ENCODE results near the gene HLA-E. TPM values are rescaled to one million over a fixed set of nuclear protein-coding genes. Genes with fewer than 3 reads are reported as not detected.
"Not testable (repeated sequence)": the region's sequence is repeated elsewhere in the genome, so short reads cannot be mapped to it uniquely, and the experiment has no call there.

Gene HLA-E
- total RNA-seq, 1 donor from 2014 or later, result 93.3 TPM

DNA sequence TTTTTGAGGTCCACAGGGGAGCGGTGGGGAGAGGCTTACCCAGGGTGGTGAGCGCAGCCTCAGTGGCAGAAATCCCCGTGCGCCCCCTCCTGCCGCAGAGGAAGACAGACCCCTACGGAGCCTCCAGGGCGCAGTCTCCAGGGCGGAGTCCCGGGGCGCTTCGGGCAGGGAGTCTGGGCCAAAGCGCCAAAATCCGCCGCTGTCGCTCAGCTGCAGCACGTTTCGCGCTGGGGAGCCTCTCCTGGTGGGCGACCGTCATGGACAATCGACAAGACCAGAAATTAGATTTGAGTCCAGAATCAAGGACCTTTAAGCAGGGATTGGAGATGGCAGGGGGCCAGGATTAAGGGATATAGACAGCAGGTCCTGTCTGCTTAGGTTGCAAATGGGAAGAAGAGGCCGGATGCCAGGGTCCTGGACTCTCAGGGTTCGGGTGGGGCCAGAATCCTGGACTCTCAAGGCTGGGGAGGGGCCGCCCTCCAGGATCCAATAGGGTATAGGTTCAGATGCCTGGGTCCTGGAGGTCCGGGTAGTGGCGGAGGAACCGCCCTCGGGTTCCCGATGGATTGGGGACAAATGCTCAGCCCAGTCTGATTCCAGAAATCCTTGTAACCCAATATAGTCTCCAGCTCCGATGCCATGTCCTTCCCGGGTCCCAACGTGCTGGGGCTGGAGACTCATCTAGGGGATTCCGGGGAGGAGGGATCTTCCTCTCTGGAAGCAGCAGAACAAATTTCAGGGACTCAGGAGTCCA is 7.9 kb upstream of the HLA-E start:
- H3K4me3 ChIP-seq (ENCODE audit: low read depth, low read length), result no peak overlapping the region
- DNase-seq (ENCODE audit: low read depth), result no peak
- TF ChIP-seq, protein P1, sequence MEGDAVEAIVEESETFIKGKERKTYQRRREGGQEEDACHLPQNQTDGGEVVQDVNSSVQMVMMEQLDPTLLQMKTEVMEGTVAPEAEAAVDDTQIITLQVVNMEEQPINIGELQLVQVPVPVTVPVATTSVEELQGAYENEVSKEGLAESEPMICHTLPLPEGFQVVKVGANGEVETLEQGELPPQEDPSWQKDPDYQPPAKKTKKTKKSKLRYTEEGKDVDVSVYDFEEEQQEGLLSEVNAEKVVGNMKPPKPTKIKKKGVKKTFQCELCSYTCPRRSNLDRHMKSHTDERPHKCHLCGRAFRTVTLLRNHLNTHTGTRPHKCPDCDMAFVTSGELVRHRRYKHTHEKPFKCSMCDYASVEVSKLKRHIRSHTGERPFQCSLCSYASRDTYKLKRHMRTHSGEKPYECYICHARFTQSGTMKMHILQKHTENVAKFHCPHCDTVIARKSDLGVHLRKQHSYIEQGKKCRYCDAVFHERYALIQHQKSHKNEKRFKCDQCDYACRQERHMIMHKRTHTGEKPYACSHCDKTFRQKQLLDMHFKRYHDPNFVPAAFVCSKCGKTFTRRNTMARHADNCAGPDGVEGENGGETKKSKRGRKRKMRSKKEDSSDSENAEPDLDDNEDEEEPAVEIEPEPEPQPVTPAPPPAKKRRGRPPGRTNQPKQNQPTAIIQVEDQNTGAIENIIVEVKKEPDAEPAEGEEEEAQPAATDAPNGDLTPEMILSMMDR (conservative IDR thresholded peaks at IDR 0.05; ENCODE audit: low read depth, low read length), result no peak

DNA sequence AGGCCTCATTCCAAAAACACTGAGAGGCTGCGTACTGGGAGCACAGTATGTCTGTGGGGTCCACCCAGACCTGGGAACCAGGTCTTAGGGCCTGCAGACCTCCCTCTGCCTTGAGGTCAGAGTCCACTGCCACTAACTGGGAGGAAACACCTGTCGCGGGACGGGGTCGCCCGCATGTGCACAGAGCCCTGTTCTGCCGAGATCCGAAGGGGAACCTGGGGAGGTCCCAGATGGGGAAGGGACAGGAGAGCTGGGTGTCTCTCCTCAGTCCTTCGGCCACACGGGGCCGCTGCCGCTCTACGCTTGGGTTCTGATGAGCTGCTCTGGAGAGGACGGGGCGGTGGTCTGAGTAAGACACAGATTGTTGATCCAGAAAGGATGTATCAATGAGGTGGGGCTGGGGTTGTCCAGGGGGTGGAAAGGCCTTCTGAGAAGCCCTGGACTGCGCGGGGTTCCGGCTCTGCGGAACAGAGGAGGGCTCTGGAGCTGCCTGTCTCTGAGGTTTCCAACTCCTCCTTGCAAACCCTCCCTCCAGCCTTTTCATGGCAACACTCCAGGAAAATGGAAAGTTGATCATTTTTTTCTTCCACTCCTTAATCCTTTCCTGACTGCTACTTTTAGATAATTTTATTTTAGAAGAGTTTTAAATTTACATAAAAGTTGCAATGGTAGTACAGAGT is 7.2 kb upstream of the HLA-E start:
- TF ChIP-seq, protein P1 (conservative IDR thresholded peaks at IDR 0.05; ENCODE audit: low read depth, low read length), result peak; percentile 76
- peak overlapping the region; percentile 24 for H3K4me3 ChIP-seq (ENCODE audit: low read depth, low read length)
- DNase-seq (ENCODE audit: low read depth), result not testable (repeated sequence)

DNA sequence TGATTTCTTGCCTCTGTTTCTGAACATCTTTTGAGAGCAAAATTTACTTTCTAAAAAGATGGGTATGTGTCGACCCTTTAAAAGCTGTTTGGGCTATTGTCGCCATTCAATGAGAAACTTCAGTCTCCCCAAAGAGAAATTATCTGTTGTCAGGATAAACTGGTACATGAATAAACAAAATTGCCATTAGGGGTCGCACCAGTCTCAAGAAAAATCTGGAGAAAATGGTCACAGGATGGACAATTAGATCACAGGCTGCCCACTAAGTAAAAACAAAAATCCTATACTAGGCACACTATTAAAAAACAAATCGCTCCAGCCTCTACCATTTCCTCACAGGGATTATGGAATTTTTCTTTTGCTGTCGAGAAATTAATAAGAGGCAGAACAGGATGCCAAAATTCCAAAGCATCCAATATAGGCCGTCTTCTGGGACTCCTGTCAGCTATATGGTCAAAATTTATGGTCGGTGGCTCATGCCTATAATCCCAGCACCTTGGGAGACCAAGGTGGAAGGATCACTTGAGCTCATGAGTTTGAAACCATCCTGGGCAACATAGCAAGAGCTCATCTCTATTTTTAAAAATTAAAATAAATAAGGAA is 5.5 kb upstream of the HLA-E start:
- peak; percentile 20 for DNase-seq (ENCODE audit: low read depth)
- no peak overlapping the region for H3K4me3 ChIP-seq (ENCODE audit: low read depth, low read length)
- TF ChIP-seq, protein P1 (conservative IDR thresholded peaks at IDR 0.05; ENCODE audit: low read depth, low read length), result peak; percentile 69

DNA sequence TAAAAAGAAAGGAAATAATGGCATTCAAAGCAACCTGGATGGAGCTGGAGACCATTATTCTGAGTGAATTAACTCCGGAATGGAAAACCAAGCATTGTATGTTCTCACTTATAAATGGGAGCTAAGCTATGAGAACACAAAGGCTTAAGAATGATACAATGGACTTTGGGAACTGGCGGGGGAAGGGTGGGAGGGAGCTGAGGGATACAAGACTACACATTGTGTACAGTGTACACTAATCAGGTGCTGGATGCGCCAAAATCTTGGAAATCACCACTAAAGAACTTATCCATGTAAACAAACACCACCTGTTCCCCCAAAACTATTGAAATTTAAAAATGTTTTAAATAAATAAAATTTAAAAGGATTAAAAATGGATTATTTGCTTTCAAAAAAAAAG is 4.1 kb upstream of the HLA-E start:
- TF ChIP-seq, protein P1 (conservative IDR thresholded peaks at IDR 0.05; ENCODE audit: low read depth, low read length), result no peak
- DNase-seq (ENCODE audit: low read depth), result no peak
- no peak overlapping the region for H3K4me3 ChIP-seq (ENCODE audit: low read depth, low read length)

DNA sequence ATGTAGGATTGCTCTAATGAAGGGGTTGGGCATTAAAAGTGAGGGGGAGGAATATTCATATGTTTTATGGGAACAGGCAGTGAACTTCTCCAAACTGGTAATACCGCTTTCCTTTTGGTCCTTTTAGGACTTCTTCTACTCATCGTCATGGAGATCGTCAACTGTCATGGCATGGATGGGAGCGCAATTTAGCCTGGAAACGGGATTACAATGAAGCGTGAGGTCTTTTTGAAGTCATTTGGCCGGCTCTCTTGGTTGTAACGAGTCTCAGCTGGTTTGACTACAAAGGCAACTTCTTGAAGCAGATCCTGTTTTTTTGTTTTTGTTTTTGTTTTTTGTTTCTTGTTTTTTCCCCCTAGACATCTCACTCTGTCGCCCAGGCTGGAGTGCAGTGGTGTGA is 1.4 kb upstream of the HLA-E start:
- TF ChIP-seq, protein P1 (conservative IDR thresholded peaks at IDR 0.05; ENCODE audit: low read depth, low read length), result no peak
- H3K4me3 ChIP-seq (ENCODE audit: low read depth, low read length), result no peak overlapping the region
- no peak for DNase-seq (ENCODE audit: low read depth)

DNA sequence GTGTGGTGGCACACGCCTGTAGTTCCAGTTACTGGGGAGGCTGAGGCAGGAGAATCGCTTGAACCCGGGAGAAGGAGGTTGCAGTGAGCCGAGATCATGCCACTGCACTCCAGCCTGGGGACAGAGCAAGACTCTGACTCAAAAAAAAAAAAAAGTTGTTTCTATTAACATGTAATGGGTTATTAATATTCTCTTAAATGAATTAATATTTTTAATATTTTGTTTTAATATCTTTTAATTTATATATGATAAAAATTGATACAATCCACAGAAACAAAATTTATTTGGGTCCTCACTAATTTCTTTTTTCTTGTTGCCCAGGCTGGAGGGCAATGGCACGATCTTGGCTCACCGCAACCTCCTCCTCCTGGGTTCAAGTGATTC is 620 bp upstream of the HLA-E start:
- H3K4me3 ChIP-seq (ENCODE audit: low read depth, low read length), result peak overlapping the region; percentile 37
- DNase-seq (ENCODE audit: low read depth), result not testable (repeated sequence)

DNA sequence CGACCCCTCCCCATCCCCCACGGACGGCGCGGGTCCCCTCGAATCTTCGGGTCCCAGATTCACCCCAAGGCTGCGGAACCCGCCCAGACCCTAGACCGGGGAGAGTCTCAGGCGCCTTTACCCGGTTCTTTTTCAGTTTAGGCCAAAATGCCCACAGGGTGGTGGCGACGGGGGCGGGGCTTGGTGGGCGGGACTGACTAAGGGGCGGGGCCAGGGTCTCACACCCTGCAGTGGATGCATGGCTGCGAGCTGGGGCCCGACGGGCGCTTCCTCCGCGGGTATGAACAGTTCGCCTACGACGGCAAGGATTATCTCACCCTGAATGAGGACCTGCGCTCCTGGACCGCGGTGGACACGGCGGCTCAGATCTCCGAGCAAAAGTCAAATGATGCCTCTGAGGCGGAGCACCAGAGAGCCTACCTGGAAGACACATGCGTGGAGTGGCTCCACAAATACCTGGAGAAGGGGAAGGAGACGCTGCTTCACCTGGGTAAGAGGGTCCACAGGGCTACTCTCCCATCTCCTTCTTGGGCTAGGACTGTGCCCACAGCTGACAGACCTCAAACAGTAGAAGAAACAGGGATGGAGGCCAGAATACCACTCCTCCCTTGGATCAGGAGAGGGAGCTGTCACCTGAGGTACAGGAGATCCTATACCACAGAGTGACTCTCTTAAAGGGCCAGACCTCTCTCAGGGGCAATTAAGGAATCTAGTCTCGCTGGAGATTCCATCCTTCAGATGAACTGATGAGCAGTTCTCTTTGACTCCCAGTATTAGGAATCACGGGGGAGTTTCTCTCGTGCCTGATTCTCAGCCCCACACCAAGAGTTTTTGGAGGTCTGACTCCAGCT is 942 bp downstream of the HLA-E start:
- TF ChIP-seq, protein P1 (conservative IDR thresholded peaks at IDR 0.05; ENCODE audit: low read depth, low read length), result no peak
- DNase-seq (ENCODE audit: low read depth), result no peak

DNA sequence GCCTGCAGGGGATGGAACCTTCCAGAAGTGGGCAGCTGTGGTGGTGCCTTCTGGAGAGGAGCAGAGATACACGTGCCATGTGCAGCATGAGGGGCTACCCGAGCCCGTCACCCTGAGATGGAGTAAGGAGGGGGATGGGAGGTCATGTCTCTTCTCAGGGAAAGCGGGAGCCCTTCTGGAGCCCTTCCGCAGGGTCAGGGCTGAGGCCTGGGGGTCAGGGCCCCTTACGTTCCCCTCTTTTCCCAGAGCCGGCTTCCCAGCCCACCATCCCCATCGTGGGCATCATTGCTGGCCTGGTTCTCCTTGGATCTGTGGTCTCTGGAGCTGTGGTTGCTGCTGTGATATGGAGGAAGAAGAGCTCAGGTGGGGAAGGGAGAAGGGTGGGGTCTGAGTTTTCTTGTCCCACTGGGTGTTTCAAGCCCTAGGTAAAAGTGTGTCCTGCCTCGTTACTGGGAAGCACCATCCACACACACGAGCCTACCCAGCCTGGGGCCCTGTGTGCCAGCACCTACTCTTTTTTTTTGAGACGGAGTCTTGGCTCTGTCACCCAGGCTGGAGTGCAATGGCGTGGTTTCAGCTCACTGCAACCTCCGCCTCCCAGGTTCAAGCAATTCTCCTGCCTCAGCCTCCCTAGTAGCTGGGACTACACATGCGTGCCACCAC is 2.1 kb downstream of the HLA-E start:
- H3K4me3 ChIP-seq (ENCODE audit: low read depth, low read length), result peak overlapping the region; percentile 98
- DNase-seq (ENCODE audit: low read depth), result not testable (repeated sequence)

More for the DNA sequence above, 942 bp downstream of the HLA-E start:
- H3K4me3 ChIP-seq (ENCODE audit: low read depth, low read length), result peak overlapping the region; percentile 98
